ENCODE data around the gene SLC1A3.

DNA sequence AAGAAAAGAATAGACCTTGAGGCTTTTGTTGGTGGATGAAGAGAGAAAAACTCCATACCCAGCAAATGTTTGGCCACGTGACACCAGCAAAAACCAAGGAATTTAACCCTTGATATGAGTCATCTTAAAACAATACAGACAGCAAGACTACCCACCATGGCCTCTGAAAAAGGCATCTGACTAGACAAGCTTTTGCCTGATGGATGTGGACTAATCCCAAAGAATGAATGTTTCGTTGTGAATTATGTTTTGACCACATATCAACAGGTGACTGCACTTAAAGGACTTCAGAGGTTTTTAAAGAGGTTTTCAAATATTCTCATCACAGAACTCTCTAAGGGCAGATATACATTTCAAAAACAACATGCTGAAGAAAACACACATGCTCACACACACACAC lies 33.0 kb upstream of the SLC1A3 start:
- TF ChIP-seq SUZ12 (IDR thresholded peaks at IDR 0.05; ENCODE audit: extremely low read depth, insufficient read depth, insufficient read length) (no peak), YY1 (IDR thresholded peaks at IDR 0.05; ENCODE audit: insufficient read depth, insufficient read length) (no peak)
